AG09319 (cell line): ENCODE measurements around the gene PRR12.
A peak's percentile ranks its signal among the peaks of the same experiment; 100 is the strongest.

Source experiments
- DNase-seq: peaks from one replicate; pipeline ENCODE4 v3.0.0-alpha.2; 2010; ENCODE audit warnings: low read depth; ENCODE audit errors: extremely low read depth
- CTCF ChIP-seq: IDR thresholded peaks from 2 replicates; pipeline ENCODE4 v1.5.1; 2011; ENCODE audit warnings: low read depth, mild to moderate bottlenecking, inconsistent platforms, low read length, moderate library complexity

The PRR12 gene

GRCh38 chr19:49590971-49591730 is at the start of gene PRR12:
Gene PRR12 (plus strand): TSS chr19:49591182. CDS start chr19:49591655, 473 bp downstream.
- TF ChIP-seq CTCF: no peak
- DNase-seq: no peak

GRCh38 chr19:49541914-49542313 is 49.1 kb upstream of the PRR12 start:
- DNase-seq: no peak
- no peak for TF ChIP-seq CTCF

GRCh38 chr19:49542446-49542845 is 48.5 kb upstream of the PRR12 start:
- TF ChIP-seq CTCF: no peak
- no peak for DNase-seq

- no peak for TF ChIP-seq CTCF
- DNase-seq: no peak
Measured at GRCh38 chr19:49543032-49543431, 48.0 kb upstream of the PRR12 start.

GRCh38 chr19:49544154-49544553 is 46.8 kb upstream of the PRR12 start:
- no peak for DNase-seq
- TF ChIP-seq CTCF: no peak

GRCh38 chr19:49546825-49547565 is 44.0 kb upstream of the PRR12 start:
- peak; percentile 89 for DNase-seq
- peak; percentile 74 for TF ChIP-seq CTCF

GRCh38 chr19:49549045-49549444 is 41.9 kb upstream of the PRR12 start:
- TF ChIP-seq CTCF: no peak

More at GRCh38 chr19:49549045-49549444, 41.9 kb upstream of the PRR12 start:
- DNase-seq: no peak
